Suppressor macrophage treated with lipopolysaccharide for 4 hours (primary cell): ENCODE results near the gene TRABD2A.
"Not testable (repeated sequence)": the region's sequence is repeated elsewhere in the genome, so short reads cannot be mapped to it uniquely, and the experiment has no call there.

Experiments used
- DNase-seq: peaks from one replicate; pipeline ENCODE4 v3.0.0-alpha.2; 2020

The TRABD2A gene

DNA sequence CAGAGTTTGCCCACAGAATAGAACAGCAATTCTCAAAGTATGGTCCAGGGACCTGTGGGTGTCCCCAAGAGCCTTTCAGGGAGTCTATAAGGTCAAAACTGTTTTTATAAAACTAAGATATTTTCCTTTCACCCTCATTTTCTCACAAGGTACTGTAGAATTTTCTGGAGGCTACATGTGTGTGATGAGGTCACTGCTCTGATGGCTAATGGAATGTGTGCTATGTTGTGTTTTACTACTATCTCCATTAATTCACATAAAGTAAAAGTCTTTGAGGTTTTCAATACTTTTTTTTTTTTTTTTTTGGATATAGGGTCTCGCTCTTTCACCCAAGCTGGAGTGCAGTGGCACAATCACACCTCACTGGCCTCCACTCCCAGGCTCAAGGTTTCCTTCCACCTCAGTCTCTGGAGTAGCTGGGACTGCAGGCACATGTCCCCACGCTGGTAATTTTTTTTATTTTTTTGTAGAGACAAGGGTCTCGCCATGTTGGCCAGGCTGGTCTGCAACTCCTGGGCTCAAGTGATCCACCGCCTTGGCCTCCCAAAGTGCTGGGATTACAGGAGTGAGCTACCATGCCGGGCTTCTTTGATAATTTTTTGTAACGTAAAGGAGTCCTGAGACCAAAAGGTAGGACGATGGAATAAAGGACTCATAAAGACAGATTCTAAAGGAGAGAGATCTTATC, 1.8 kb downstream of the TRABD2A start:
- no peak for DNase-seq

DNA sequence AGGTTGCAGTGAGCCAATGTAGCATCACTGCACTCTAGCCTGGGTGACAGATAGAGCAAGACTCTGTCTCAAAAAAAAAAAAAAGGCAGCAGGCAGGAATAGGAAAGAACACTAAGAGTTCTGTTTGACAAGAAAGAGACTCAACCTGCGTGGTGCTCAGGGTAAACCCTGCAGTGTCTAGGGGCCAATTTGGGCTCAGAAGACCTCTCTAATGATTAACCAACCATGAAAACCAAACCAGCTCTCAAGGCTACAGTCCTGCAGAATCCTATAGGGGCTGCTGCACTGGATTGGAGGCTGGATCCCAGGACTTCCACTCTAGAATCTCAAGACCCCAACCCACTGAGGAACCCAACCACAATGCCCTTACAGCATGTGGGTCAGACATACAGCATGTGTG, 2.4 kb downstream of the TRABD2A start:
- DNase-seq: no peak

DNA sequence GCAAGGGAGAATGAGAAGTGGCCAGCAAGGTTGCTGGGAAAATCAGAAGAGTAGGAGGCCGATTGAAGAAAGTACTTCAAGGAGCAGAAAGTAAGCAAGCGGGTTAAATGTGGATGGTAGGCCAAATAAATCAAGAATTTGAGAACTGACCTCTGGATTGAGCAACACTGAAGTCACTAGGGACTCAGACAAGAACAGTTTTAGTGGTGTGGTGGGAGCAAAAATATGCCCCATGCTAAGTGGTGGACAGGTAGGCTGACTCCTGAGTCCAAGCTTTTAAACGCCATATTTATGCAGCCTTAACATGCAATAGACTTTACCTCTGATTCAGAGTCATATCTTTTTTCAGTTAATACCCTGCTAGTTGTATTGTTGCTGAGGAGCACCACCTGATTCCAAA, 4.5 kb downstream of the TRABD2A start:
- no peak for DNase-seq

DNA sequence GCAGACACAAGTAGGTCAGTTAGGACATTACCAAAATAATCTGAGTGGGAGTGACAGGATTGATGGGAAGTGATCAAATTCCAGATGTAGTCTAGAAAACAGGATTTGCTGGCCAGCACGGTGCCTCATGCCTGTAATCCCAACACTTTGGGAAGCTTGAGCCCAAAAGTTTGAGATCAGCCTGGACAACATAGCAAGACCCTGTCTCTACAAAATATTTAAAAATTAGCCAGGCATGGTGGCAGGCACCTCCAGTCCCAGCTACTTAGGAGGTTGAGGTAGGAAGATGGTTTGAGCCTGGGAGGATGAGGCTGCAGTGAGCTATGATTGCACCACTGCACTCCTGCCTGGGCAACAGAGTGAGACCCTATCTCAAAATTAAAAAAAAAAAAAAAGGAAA, 5.3 kb downstream of the TRABD2A start:
- DNase-seq: not testable (repeated sequence)

DNA sequence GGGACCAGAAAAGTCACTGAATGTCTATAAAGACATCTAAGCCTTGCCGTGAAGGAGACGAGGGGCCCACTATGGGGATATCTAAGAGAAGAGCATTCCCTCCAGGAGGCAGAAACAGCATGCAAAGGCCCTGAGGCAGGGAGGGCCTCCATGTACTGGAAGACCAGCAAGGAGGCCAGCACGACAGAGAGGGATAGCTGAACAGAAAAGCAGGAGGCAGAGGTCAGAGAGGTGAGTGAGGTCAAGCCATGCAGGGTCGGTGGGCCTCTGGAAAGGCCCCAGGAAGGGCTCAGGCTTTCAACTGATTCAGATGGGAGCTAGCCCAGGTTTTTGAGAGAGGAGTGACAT, 5.7 kb downstream of the TRABD2A start:
- no peak for DNase-seq

DNA sequence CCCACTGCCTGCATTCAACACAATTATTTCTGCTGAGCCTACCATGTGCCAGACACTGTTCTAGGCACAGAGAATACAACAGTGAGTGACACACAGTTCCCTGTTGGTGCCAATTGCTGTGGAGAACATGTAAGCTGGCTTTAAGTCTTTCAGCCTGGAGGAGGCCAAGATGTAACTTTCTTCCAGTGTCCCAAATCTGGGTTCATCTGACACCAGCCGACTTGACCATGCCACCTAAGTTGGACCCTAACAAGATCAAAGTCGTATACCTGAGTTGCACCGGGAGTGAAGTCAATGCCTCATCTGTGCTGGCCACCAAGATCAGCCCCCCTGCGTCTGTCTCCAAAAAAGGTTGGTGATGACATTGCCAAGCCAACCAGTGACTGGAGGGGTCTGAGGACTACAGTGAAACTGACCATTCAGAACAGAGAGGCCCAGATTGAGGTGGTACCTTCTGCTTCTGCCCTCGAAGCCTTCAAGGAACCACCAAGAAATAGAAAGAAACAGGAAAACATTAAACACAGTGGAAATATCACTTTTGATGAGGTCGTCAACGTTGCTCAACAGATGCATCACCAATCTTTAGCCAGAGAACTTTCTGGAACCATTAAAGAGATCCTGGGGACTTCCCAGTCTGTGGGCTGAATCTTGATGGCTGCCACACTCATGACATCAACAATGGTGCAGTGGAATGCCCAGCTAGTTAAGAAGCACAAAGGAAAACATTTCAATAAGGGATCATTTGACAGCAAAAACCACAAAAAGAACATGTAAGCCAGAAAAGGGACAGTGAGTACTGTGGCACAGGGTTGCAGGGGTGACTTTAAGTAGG, 6.3 kb downstream of the TRABD2A start:
- peak; percentile 90 for DNase-seq

DNA sequence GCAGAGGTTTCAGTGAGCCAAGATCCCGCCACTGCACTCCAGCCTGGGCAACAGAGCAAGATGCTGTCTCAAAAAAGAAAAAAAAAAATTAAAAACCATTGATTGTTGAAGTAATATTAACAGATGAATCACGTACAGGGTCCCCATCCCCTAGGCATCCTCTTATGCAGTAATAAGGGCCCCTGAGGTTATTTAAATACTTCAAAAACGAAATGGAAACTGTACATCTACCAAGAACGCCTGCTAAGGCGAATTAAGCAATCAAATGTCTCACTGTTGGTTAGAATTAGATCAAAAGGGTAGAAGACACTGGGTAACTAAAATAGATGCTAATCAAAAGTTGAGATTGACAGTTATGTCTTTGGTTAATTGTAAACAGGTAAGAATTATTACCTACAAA, 7.5 kb downstream of the TRABD2A start:
- DNase-seq: no peak

DNA sequence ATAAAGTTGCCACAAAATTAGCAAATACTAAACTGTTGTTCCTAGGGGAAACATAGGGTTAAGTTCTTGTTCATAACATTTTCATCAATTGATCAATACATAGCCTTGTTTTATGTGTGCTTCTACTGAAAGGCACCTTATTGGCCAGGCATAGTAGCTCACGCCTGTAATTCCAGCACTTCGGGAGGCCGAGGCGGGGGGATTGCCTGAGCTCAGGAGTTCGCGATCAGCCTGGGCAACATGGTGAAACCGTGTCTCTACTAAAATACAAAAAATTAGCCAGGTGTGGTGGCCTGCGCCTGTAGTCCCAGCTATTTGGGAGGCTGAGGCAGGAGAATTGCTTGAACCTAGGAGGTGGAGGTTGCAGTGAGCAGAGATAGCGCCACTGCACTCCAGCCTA, 8.2 kb downstream of the TRABD2A start:
- not testable (repeated sequence) for DNase-seq

DNA sequence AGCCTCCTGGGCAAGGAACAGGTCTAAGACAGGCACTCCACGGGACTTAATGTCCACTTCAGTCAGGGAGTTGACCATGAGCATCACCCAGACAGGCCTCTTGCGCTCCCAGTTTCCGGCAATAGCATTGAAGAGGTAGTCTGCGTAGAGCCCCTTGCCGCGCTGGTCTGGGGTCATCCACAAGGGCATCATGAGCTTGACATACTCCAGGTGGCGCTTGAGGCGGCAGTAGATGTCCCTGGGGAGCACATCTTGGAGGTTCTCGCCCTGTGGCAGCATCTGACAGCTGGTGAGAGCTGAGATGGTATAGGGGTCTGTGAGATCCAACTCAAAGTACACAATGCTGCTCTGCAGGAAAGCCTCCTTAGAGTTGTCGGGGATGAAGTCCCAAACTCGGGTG, 10.6 kb downstream of the TRABD2A start:
- no peak for DNase-seq

DNA sequence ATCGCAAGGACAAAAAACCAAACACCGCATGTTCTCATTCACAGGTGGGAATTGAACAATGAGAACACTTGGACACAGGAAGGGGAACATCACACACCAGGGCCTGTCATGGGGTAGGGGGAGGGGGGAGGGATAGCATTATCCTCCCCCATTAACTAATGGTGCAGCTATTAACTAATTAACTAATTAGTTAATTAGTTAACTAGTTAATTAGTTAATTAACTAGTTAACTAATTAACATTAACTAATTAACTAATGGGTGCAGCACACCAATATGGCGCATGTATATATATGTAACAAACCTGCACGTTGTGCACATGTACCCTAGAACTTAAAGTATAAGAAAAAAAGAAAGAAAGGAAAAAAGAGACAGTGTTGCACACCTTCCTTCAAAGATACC, 12.6 kb downstream of the TRABD2A start:
- not testable (repeated sequence) for DNase-seq

DNA sequence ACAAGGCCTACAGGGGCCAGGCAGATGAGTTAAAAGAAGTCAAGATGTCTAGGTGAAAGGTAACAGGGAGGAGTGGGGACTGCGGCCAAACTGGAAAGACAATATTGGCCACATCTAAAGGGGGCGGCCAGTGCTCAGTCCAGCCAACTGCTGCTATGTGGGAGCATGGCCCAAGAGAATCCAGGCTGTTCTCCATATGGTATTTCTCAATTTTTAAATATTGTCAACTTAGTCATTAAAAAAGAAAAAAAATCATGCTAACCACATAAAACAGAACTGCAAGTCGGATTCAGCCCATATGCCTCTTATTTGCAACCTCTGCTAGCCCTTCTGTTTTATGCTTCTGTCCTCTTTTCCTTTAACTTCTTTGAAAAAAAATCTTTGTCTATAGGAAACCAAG, 14.8 kb downstream of the TRABD2A start:
- DNase-seq: no peak

DNA sequence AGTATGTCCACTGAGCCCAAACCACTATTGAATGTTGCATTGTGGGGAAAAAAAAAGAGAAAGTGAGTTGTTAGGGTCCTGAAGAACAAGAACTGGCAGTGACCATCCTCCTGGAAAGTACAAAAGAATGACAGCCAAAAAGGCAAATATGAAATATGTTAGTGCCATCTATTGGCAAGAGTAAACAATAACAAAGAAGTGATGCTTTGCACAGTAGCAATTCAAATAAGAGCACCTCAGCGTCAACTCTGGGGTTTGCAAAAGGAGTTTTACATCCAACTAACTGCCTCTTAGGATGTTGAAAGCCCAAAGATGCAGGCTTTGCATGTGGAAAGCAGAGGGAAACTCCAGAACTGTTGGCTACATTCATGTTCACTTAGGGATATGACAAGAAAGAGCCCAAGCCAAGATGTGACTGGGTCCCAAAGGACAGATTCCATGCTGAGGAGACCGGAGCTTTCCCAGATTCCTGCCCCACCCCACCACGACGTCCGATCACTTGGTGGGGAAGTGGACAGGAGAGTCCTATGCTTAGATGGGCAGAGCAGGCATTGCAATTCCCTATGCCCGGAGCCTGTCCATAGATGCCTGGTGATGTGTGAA, 15.6 kb downstream of the TRABD2A start:
- DNase-seq: peak; percentile 64

DNA sequence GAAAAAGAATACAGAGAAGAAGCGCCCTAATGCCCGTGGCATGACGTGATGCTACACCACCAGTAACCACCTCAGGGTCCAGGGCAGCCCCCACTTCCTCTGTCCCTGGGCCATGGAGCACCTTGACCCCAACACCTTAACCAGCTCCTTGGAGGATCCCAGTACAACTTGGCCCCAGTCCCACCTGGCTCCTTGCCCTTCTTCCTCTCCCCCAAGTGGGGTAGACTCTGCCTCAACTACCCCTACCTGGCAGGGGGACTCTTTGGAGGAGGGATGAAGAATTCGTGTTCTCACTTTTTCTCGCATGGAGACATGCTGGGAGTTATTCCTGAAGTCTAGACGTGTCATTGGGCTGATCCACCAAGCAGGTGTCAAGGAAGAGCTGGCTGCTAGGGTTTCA, 18.9 kb downstream of the TRABD2A start:
- no peak for DNase-seq

DNA sequence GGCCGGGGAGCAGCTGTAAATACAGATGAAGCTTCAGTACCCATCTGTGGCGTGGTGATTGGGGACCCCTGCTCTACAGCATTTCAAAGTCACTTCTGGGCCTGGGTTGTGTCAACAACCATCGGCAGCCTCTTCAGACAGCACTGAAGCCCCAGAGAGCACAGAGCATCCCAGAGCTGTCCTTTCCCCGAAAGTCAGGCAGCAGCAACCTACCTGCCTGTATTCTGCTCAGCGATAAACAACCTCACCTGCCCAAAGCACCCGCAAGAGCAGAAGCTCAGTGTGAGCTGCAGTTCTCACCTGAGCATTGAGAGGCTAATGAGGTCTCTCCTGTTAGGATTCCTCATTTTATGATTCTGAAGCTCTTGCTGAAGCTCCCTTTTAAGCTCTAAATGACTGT, 19.3 kb downstream of the TRABD2A start:
- DNase-seq: no peak

DNA sequence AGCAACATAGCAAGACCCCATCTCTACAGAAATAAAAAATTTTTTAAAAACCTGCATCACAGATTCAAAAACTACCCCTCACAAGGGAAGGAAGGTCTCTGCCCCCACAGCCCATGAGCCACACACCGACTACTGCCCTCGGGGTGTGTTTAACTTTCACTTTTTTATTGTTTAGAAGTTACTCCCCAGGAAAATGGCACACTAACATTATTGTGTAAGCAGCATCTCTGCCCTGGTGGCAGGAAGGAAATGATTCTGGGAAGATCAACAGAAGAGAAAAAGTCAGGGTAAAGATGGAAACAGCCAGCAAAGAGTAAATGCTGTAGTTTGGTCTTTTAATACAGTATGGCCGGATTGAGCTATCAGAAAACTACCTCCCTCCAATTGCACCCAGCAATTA, 21.9 kb downstream of the TRABD2A start:
- DNase-seq: no peak

DNA sequence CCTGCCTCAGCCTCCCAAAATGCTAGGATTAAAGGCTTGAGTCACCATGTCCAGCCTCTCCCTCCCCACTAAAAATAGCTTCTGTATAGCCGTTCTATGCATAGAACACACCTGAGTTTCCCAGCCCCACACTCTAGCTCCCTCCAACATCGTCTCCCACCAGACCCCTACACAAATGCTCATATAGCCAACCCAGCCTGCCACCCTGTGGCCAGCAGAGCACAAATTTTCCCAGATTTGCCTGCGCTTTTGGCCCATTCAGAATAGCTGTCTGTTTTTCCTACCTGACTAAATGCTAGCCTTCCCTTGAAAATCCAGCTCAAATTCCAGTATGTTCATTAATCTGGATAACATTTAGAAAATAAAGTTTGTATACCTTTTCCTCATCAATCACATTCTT, 22.8 kb downstream of the TRABD2A start:
- no peak for DNase-seq

DNA sequence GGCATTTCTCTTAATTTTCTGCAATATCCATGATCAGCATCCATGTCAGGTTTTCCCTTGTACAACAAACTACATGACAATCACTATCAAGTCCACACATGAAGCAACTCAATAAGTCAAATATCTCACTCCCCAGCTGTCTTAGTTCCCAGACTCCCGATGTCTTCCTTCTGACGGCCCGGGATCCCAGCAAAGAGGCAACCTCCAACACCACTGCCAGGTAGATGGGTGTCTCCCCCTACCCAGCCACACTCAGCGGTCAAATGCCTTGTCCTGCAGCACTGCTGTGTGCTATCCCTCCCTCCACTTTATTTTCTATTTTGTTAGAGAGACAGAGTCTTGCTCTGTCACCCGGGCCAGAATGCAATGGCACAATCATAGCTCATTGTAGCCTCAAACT, 23.3 kb downstream of the TRABD2A start:
- no peak for DNase-seq

DNA sequence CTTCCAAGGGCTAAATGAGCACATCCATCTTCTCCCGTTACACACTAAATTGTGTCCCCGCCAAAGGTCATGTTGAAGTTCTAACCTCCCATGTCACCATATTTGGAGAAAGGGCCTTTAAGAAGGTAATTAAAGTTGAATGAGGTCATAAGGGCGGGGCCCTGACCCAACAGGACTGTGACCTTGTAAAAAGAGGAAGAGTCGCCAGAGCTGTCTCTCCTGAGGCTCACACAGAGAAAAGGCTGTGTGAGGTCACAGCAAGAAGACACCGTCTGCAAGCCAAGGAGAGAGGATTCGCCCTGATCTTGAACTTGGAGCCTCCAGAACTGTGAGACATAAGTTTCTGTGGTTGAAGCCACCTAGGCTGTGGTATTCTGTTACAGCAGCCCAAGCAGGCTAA, 24.1 kb downstream of the TRABD2A start:
- DNase-seq: peak; percentile 45

DNA sequence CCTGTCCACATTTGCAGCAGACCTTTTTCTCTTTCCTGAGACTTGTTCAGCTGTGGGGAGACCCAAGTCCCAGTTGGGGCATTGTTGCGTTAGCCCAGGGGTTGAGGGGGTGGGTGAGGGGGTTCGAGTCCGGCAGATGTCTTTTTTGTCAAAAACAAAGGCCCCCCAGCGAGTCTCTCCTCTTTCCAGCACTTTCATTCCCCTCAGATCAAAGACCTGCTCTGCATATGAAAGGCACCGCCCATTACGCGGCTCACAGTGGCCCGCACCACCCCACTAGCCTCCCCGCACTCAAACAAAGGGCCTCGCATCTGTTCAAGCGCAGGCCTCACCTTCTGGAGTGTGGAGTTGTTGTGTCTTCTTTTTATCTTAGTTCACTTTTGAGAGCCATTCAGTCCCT, 25.2 kb downstream of the TRABD2A start:
- DNase-seq: no peak

DNA sequence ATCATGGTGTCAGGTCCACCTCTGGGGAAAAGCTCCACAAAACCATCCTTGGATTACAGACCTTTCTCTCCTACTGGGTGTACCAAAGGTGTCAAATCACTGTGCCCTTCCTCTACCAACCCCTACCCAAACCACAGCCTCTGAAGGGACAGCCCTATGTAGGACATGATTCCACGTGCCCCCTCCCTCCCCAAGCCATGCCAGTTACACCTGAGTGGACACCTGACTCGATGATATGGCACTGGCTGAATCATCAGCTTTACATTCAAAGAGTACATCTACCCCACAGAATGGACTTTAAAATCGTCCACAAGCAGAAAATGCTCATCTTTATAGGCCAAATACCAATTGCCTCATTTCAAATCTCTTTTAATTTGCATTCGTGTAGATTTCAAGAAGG, 26.0 kb downstream of the TRABD2A start:
- no peak for DNase-seq

DNA sequence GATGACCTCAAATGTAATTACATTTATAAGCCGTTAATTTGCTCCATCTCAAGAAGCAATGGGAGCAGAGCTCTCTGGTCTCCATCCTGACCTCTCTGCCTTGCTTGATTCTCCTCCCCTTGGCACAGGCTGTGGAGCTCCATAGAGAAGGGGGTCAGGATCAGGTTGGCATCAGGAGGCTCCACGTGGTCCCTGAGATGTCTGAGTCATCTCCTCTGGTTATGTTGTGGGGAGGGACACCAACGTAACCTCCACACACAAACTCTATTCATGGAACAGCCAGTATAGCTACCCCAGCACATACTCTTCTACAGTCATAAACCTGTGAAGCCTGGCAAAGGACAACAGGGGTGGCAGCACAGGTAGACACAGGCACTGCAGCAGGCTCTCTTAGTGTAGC, 29.0 kb downstream of the TRABD2A start:
- no peak for DNase-seq

DNA sequence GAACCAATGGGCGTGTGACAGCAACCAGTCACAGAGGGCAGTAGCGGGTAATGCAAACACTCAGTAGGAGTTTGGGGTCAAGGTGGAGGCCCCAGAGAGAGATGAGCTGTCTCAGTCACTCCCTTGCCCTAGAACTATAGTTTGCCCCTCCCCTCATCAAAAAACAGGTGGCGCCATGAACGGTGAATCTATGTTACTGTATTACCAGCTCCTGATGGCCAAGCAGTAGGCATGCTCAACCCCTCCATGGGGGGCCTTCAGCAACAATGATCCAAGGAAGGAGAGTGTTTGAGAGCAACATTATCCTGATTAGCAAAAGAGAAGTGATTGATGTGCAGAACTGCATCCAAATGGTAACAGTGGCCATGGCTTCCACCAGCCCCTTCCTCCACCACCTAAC, 30.4 kb downstream of the TRABD2A start:
- DNase-seq: no peak

DNA sequence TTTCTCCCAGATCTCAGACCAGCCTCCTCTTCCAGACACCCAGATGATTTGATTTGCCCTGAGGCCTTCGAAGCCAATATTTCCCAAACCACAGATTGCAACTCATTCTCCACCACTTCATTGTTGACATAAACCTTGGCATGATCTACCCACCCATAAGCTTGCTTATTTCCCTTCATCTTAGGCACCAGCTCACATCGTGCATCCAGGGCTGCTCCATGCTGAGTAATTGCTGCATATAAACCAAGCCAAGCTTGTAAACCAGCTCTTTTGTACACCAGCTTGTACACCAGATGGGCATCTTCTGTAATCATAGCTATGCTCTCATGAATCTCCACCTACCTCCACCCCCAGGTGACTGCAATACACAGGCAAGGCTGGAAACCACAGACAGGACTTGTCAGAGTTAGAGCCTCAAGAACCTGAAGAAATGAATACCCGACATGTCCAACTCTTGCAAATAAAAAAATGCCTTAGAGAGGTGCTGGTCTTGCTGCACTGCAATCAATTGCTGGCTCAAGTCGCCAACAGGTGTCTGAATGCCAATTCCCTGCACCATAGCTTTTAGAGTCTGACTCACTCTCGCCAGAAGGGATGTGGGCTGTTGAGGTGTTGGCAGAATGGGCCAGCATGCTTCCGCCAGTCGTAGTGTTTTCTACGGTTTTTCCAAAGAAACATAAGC, 31.5 kb downstream of the TRABD2A start:
- DNase-seq: no peak
